Endodermal cell (in vitro differentiated cells): ENCODE measurements around the gene LATS1. TPM values are rescaled to one million over a fixed set of nuclear protein-coding genes. Genes with fewer than 3 reads are reported as not detected.

Source experiments
- DNase-seq: peaks from one replicate; pipeline ENCODE4 v3.0.0-alpha.2; 2017
- H3K27ac ChIP-seq: 2 replicates; pipeline ENCODE4 v1.5.1; 2013; ENCODE audit warnings: mild to moderate bottlenecking, low read depth, low read length, moderate library complexity
- H3K27me3 ChIP-seq: 2 replicates; pipeline ENCODE4 v1.6.1; 2013; ENCODE audit warnings: mild to moderate bottlenecking, low read length, moderate library complexity; ENCODE audit not compliant: insufficient read depth, control insufficient read depth, poor library complexity, severe bottlenecking
- H3K36me3 ChIP-seq: 2 replicates; pipeline ENCODE4 v1.7.0; 2013; ENCODE audit warnings: mild to moderate bottlenecking, low read length, moderate library complexity; ENCODE audit not compliant: control insufficient read depth, insufficient read depth
- H3K4me1 ChIP-seq: one replicate; pipeline ENCODE4 v1.7.0; 2013; ENCODE audit warnings: low read length; ENCODE audit not compliant: control insufficient read depth, insufficient read depth
- H3K4me3 ChIP-seq: 2 replicates; pipeline ENCODE4 v1.5.1; 2013; ENCODE audit warnings: mild to moderate bottlenecking, low read length, moderate library complexity
- H3K9ac ChIP-seq: 2 replicates; pipeline ENCODE4 v1.6.1; 2013; ENCODE audit warnings: mild to moderate bottlenecking, low read length, moderate library complexity; ENCODE audit not compliant: poor library complexity, severe bottlenecking; ENCODE audit errors: extremely low read depth
- H3K9me3 ChIP-seq: 2 replicates; pipeline ENCODE4 v1.6.1; 2013; ENCODE audit warnings: mild to moderate bottlenecking, low read length, moderate library complexity; ENCODE audit not compliant: control insufficient read depth
- H3K27ac Mint-ChIP-seq: 2 replicates; pipeline ENCODE4 v1.8.0; 2020; ENCODE audit warnings: mixed read lengths
- H3K27me3 Mint-ChIP-seq: 2 replicates; pipeline ENCODE4 v1.8.0; 2021; ENCODE audit warnings: mild to moderate bottlenecking, mixed read lengths; ENCODE audit not compliant: insufficient read depth
- H3K36me3 Mint-ChIP-seq: 2 replicates; pipeline ENCODE4 v1.8.0; 2020; ENCODE audit warnings: low read depth, mixed read lengths
- H3K4me1 Mint-ChIP-seq: 2 replicates; pipeline ENCODE4 v1.8.0; 2020; ENCODE audit warnings: mixed read lengths
- H3K4me3 Mint-ChIP-seq: 2 replicates; pipeline ENCODE4 v1.8.0; 2020; ENCODE audit warnings: mild to moderate bottlenecking, moderate library complexity, mixed read lengths
- H3K9me3 Mint-ChIP-seq: 2 replicates; pipeline ENCODE4 v1.8.0; 2020; ENCODE audit warnings: mild to moderate bottlenecking, mixed read lengths
- CTCF ChIP-seq: fragments of 200-600 bp; sonication (generic); conservative IDR thresholded peaks from 2 replicates; pipeline ENCODE4 v1.5.0; 2021; ENCODE audit warnings: antibody characterized with exemption, mild to moderate bottlenecking
- WGBS, 2 experiments: methylation state at CpG; one replicate each; pipeline versions ENCODE4 v1.1.5 to v1.1.7; 2013; ENCODE audit warnings: missing lambda C conversion rate in 2 of 2, mixed read lengths in 1 of 2; ENCODE audit not compliant: insufficient coverage in 1 of 2, insufficient read length in 1 of 2; 5-methylcytosine and 5-hydroxymethylcytosine counted together
- total RNA-seq, 2 donors: library from RNA; stranded (reverse); fragmentation: NEBNext Ultra II Directional in 1 of 2; extraction: Animal tissue kit (Norgen Biotek cat#: 25700) in 1 of 2; gene quantifications; 2 replicates in 1 of 2; 3 replicates in 1 of 2; pipeline ENCODE4 v1.2.1, GENCODE V29; 2021

LATS1 gene
- total RNA-seq, 2 donors from 2014 or later: 33.7 to 34.7 TPM

GRCh38 chr6:149696901-149697300 is 21.0 kb downstream of the LATS1 start:
- Histone ChIP-seq H3K9me3 (no peaks in the 10 kb centered on the region), H3K4me3 (no peak overlapping the region), H3K27ac (no peak overlapping the region), H3K9ac (no peak overlapping the region), H3K4me1 (peaks cover 2% of the 10 kb centered on the region), H3K36me3 (peaks cover 71% of the 10 kb centered on the region), H3K27me3 (no peaks in the 10 kb centered on the region)
- 100% methylated on average over 1 of the region's 1 CpG for WGBS, 2 experiments
- Mint-ChIP-seq H3K9me3 (no peaks in the 10 kb centered on the region), H3K27me3 (no peaks in the 10 kb centered on the region), H3K27ac (no peak overlapping the region), H3K4me1 (peaks cover 7% of the 10 kb centered on the region), H3K4me3 (no peak overlapping the region), H3K36me3 (peaks cover 44% of the 10 kb centered on the region)
- TF ChIP-seq CTCF: no peak
- DNase-seq: no peak

- no peaks in the 10 kb centered on the region for H3K4me1 ChIP-seq
- Mint-ChIP-seq H3K36me3 (peaks cover 51% of the 10 kb centered on the region), H3K27ac (no peak overlapping the region), H3K9me3 (no peaks in the 10 kb centered on the region), H3K27me3 (no peaks in the 10 kb centered on the region), H3K4me3 (no peak overlapping the region), H3K4me1 (no peaks in the 10 kb centered on the region)
- 94% methylated on average over 2 of the region's 2 CpGs; no CpG with 5 or more reads in 1 of the 2 experiments for WGBS, 2 experiments
- no peak overlapping the region for H3K9ac ChIP-seq
- no peak for DNase-seq
- H3K36me3 ChIP-seq: peaks cover 74% of the 10 kb centered on the region
- TF ChIP-seq CTCF: no peak
- H3K4me3 ChIP-seq: no peak overlapping the region
- no peaks in the 10 kb centered on the region for H3K27me3 ChIP-seq
- no peak overlapping the region for H3K27ac ChIP-seq
- no peaks in the 10 kb centered on the region for H3K9me3 ChIP-seq
Measured at GRCh38 chr6:149694921-149695320, 23.0 kb downstream of the LATS1 start.

- 95 to 100% methylated on average over 1 to 2 of the region's 2 CpGs for WGBS, 2 experiments
- Mint-ChIP-seq H3K27ac (no peak overlapping the region), H3K27me3 (no peaks in the 10 kb centered on the region), H3K9me3 (no peaks in the 10 kb centered on the region), H3K4me1 (no peaks in the 10 kb centered on the region), H3K4me3 (no peak overlapping the region), H3K36me3 (peaks cover 58% of the 10 kb centered on the region)
- DNase-seq: no peak
- Histone ChIP-seq H3K4me1 (no peaks in the 10 kb centered on the region), H3K36me3 (peaks cover 65% of the 10 kb centered on the region), H3K27ac (no peak overlapping the region), H3K9me3 (no peaks in the 10 kb centered on the region), H3K9ac (no peak overlapping the region), H3K27me3 (no peaks in the 10 kb centered on the region), H3K4me3 (no peak overlapping the region)
- TF ChIP-seq CTCF: no peak
Measured at GRCh38 chr6:149691201-149691600, 26.7 kb downstream of the LATS1 start.
